Activated naive CD4-positive, alpha-beta T cell treated with anti-CD3 and anti-CD28 coated beads, Interleukin-2, amount 10 ng/mL, durations not matched to agents 7 days and 5 days (primary cell): ENCODE data around the gene RARB.

ENCODE experiments used
- CTCF ChIA-PET: fragments of 350-600 bp; sonication (Branson Sonifier 250); formaldehyde crosslinking; loops from one replicate; lab custom pipeline; 2021; ENCODE audit warnings: antibody characterized with exemption; lab: Charles Lee
- DNase-seq: peaks from one replicate; pipeline ENCODE4 v3.0.0-alpha.2; 2020
- H3K27ac Mint-ChIP-seq: one replicate; pipeline ENCODE4 v1.8.0; 2021; ENCODE audit warnings: mild to moderate bottlenecking, moderate library complexity, mixed read lengths
- H3K27me3 Mint-ChIP-seq: one replicate; pipeline ENCODE4 v1.8.0; 2021; ENCODE audit warnings: mild to moderate bottlenecking, mixed read lengths
- H3K36me3 Mint-ChIP-seq: one replicate; pipeline ENCODE4 v1.8.0; 2021; ENCODE audit warnings: mixed read lengths
- H3K4me1 Mint-ChIP-seq: one replicate; pipeline ENCODE4 v1.8.0; 2021; ENCODE audit warnings: mixed read lengths
- H3K4me3 Mint-ChIP-seq: one replicate; pipeline ENCODE4 v1.8.0; 2021; ENCODE audit warnings: mild to moderate bottlenecking, moderate library complexity, mixed read lengths
- H3K9me3 Mint-ChIP-seq: one replicate; pipeline ENCODE4 v1.8.0; 2021; ENCODE audit warnings: mixed read lengths

The RARB gene

DNA sequence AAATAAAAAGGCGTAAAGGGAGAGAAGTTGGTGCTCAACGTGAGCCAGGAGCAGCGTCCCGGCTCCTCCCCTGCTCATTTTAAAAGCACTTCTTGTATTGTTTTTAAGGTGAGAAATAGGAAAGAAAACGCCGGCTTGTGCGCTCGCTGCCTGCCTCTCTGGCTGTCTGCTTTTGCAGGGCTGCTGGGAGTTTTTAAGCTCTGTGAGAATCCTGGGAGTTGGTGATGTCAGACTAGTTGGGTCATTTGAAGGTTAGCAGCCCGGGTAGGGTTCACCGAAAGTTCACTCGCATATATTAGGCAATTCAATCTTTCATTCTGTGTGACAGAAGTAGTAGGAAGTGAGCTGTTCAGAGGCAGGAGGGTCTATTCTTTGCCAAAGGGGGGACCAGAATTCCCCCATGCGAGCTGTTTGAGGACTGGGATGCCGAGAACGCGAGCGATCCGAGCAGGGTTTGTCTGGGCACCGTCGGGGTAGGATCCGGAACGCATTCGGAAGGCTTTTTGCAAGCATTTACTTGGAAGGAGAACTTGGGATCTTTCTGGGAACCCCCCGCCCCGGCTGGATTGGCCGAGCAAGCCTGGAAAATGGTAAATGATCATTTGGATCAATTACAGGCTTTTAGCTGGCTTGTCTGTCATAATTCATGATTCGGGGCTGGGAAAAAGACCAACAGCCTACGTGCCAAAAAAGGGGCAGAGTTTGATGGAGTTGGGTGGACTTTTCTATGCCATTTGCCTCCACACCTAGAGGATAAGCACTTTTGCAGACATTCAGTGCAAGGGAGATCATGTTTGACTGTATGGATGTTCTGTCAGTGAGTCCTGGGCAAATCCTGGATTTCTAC, at the start of gene RARB:
Gene RARB, plus strand, starts transcription at position 322 of the 847 bp plus-strand sequence. Its CDS starts 469 bp downstream, at position 791.
- Mint-ChIP-seq H3K4me3 (no peak within 1 kb of the TSS), H3K9me3 (no peaks in the 10 kb centered on the region), H3K27me3 (peaks cover 44% of the 10 kb centered on the region), H3K27ac (no peak within 1 kb of the TSS), H3K4me1 (no peaks in the 10 kb centered on the region), H3K36me3 (no peaks in the 10 kb centered on the region)
- CTCF ChIA-PET, result no interaction called here
- no peak for DNase-seq

- Mint-ChIP-seq H3K36me3 (no peaks in the 10 kb centered on the region), H3K4me1 (no peaks in the 10 kb centered on the region), H3K27me3 (no peaks in the 10 kb centered on the region), H3K9me3 (no peaks in the 10 kb centered on the region), H3K4me3 (no peak overlapping the region), H3K27ac (no peak overlapping the region)
- no peak for DNase-seq
- CTCF ChIA-PET, result interaction anchor here (0.7 kb wide), 1 partner anchor 74 kb away, joined by 3 read pairs; no protein-coding TSS in a partner anchor
These were observed 49.2 kb upstream of the RARB start for GRCh38 chr3:25378786-25379311.

GRCh38 chr3:25380222-25380739, 47.8 kb upstream of the RARB start:
- Mint-ChIP-seq H3K36me3 (no peaks in the 10 kb centered on the region), H3K27me3 (no peaks in the 10 kb centered on the region), H3K9me3 (no peaks in the 10 kb centered on the region), H3K4me3 (no peak overlapping the region), H3K27ac (no peak overlapping the region), H3K4me1 (no peaks in the 10 kb centered on the region)
- DNase-seq, result no peak
- CTCF ChIA-PET, result no interaction called here

GRCh38 chr3:25381083-25381482, 47.0 kb upstream of the RARB start:
- CTCF ChIA-PET, result no interaction called here
- no peak overlapping the region for H3K27ac Mint-ChIP-seq
- no peak for DNase-seq
- no peaks in the 10 kb centered on the region for H3K9me3 Mint-ChIP-seq
- no peaks in the 10 kb centered on the region for H3K36me3 Mint-ChIP-seq
- no peaks in the 10 kb centered on the region for H3K4me1 Mint-ChIP-seq
- H3K27me3 Mint-ChIP-seq, result no peaks in the 10 kb centered on the region
- no peak overlapping the region for H3K4me3 Mint-ChIP-seq

GRCh38 chr3:25384471-25384870, 43.6 kb upstream of the RARB start:
- H3K27me3 Mint-ChIP-seq, result no peaks in the 10 kb centered on the region
- CTCF ChIA-PET, result no interaction called here
- no peak overlapping the region for H3K4me3 Mint-ChIP-seq
- H3K4me1 Mint-ChIP-seq, result no peaks in the 10 kb centered on the region
- no peaks in the 10 kb centered on the region for H3K9me3 Mint-ChIP-seq
- no peak for DNase-seq
- no peaks in the 10 kb centered on the region for H3K36me3 Mint-ChIP-seq
- H3K27ac Mint-ChIP-seq, result no peak overlapping the region

DNA sequence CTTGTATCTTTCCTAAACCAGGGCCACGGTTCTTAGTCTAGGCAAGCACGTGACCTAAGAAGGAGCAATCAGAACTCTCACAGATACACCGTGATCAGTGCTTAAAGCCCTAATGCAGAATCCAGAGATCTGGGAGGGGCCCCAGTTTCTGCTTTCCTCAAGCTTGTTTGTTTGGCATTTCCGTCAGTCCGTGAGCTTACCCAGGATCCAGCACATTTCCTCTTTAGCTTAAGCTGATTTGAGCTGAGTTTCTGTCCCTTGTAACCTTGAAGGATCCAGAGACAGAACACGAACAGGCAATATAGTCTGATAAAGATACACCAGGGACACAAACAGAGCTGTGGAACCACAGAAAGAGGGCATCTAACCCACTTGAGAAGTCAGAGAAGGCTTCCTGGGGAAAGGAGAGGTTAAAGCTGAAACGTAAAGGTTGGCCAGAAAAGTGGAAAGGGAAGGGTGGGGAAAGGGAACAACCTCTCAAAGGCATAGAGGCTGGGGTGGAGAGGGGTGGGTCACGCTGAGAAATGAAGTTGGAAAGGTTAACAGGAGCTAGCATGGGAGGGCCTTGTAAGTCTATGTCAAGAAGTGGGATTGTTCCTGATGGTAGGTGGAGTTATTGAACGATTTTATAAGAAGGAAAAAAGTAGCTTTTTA, 42.1 kb upstream of the RARB start:
- Mint-ChIP-seq H3K4me3 (no peak overlapping the region), H3K9me3 (no peaks in the 10 kb centered on the region), H3K36me3 (no peaks in the 10 kb centered on the region), H3K4me1 (no peaks in the 10 kb centered on the region), H3K27me3 (no peaks in the 10 kb centered on the region), H3K27ac (no peak overlapping the region)
- CTCF ChIA-PET, result no interaction called here
- no peak for DNase-seq

DNA sequence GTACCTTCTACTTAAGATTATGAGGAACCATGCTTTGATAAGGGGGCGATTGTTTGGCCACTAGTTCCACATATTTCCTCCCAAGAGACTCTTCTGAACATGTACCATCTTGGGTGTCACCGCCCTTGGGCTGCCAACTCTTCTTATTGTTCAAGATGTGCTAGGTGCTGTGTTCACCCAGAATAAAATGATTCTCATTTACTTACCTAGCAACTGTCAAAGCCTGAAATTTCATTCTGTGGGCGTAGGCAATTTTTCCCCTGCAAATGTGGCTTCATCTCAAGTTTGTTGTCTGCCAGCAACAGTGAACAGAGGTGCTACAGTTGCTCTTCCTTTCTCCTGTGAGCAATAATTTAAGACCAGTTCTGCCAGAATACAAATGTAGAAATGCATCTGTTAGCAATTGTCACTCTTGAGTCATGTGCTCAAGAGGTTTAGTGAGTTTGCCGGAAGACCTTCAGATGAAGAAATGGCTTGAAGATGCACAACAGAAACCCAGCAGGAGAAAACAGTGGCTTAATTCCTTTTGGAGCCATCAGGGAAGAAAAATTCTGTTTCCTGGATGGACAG, 41.3 kb upstream of the RARB start:
- H3K36me3 Mint-ChIP-seq, result no peaks in the 10 kb centered on the region
- no peak for DNase-seq
- no peaks in the 10 kb centered on the region for H3K27me3 Mint-ChIP-seq

GRCh38 chr3:25390605-25391004, 37.5 kb upstream of the RARB start:
- Mint-ChIP-seq H3K4me3 (no peak overlapping the region), H3K36me3 (no peaks in the 10 kb centered on the region), H3K27me3 (no peaks in the 10 kb centered on the region), H3K4me1 (no peaks in the 10 kb centered on the region), H3K27ac (no peak overlapping the region), H3K9me3 (no peaks in the 10 kb centered on the region)
- CTCF ChIA-PET, result no interaction called here
- DNase-seq, result no peak

More for the DNA sequence above, 41.3 kb upstream of the RARB start:
- CTCF ChIA-PET, result no interaction called here
- H3K9me3 Mint-ChIP-seq, result no peaks in the 10 kb centered on the region
- H3K4me3 Mint-ChIP-seq, result no peak overlapping the region
- no peaks in the 10 kb centered on the region for H3K4me1 Mint-ChIP-seq
- no peak overlapping the region for H3K27ac Mint-ChIP-seq

- no peaks in the 10 kb centered on the region for H3K27me3 Mint-ChIP-seq
- no peak overlapping the region for H3K27ac Mint-ChIP-seq
- no peak overlapping the region for H3K4me3 Mint-ChIP-seq
- no peaks in the 10 kb centered on the region for H3K9me3 Mint-ChIP-seq
- DNase-seq, result no peak
- CTCF ChIA-PET, result no interaction called here
- H3K36me3 Mint-ChIP-seq, result no peaks in the 10 kb centered on the region
- H3K4me1 Mint-ChIP-seq, result no peaks in the 10 kb centered on the region
These were observed 31.8 kb upstream of the RARB start for GRCh38 chr3:25396251-25396650.

DNA sequence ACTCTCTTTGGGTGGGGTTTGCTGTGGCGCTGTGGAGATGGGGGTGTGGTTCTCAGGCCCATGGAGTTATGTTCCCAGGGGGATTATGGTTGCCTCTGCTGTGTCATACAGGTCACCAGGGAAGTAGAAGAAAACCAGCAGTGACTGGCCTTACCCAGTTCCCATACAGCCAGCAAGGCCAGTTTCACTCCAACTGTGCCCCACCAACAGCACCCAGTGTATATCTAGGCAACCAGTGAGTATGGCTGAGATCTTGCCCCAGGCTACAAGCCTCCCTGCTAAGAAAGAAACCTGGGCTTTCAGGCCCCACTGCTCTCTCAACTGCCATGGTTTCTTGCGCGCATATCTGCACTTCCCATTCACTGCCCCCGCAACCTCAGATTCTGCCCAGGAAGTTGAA, 31.4 kb upstream of the RARB start:
- DNase-seq, result no peak
- H3K27me3 Mint-ChIP-seq, result no peaks in the 10 kb centered on the region
- CTCF ChIA-PET, result no interaction called here
- H3K9me3 Mint-ChIP-seq, result no peaks in the 10 kb centered on the region
- H3K4me3 Mint-ChIP-seq, result no peak overlapping the region
- no peaks in the 10 kb centered on the region for H3K4me1 Mint-ChIP-seq
- no peak overlapping the region for H3K27ac Mint-ChIP-seq
- H3K36me3 Mint-ChIP-seq, result no peaks in the 10 kb centered on the region

DNA sequence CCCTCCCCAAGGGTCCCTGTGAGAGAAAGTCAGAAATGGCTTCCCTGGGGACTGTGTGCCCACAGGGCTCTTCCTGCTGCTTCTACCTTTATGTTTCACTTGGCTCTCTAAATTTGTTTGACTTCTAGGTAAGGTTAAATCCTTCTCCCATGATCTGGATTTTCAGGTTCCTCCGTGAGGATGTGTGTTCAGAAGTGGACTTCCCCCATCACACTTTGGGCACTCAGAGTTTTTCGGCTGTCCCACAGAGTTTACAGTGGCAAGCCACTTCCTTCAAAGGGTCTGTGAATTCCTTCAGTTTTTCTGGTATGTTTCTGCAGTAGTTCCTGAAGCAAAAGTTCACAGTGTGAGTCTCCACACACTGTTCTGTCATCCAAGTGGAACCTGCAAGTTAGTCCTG, 30.9 kb upstream of the RARB start:
- no peak for DNase-seq
- Mint-ChIP-seq H3K36me3 (no peaks in the 10 kb centered on the region), H3K27me3 (no peaks in the 10 kb centered on the region), H3K4me3 (no peak overlapping the region), H3K9me3 (no peaks in the 10 kb centered on the region), H3K4me1 (no peaks in the 10 kb centered on the region), H3K27ac (no peak overlapping the region)
- CTCF ChIA-PET, result no interaction called here

DNA sequence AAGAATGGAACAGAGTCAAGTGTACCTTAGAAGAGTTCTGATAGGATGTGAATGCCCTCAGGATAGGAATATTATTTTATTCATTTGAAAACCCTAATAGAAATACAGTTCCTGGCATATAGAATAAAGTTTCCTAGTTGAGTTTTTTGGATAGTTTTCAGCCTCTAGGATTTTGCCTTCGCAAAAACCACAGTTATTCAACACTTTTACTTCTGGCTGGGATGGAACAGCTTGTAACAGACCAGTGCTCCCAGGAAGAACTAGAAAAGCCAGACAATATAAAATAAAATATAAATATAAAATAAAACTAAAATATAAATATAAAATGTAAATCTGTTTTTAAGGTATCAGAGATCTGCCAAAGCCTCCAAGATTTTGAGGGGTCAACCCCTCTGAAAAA, 27.5 kb upstream of the RARB start:
- CTCF ChIA-PET, result no interaction called here
- H3K27ac Mint-ChIP-seq, result no peak overlapping the region
- H3K27me3 Mint-ChIP-seq, result no peaks in the 10 kb centered on the region
- no peak for DNase-seq
- H3K36me3 Mint-ChIP-seq, result no peaks in the 10 kb centered on the region
- no peaks in the 10 kb centered on the region for H3K4me1 Mint-ChIP-seq
- no peak overlapping the region for H3K4me3 Mint-ChIP-seq
- H3K9me3 Mint-ChIP-seq, result peaks cover 3% of the 10 kb centered on the region

DNA sequence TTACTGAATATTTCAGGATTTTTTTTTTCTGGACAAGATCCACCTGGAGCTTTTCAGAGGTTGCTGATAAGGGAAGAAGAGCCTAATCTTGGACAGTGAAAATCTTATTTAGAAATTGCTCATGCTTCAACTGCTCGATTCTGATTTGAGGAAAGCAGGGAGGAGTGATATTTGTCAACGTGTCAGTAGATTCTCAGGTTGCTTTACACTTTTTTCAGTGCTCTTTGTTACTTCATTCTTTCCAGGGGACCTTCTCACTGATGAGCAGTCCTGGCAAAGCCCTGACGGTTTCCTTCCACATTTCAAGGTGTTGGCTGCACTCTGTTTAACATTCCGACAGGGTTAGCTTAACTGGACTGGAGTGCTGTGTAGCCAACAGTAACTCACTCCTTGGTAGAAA, 24.1 kb upstream of the RARB start:
- no peak for DNase-seq
- peaks cover 3% of the 10 kb centered on the region for H3K9me3 Mint-ChIP-seq
- H3K36me3 Mint-ChIP-seq, result no peaks in the 10 kb centered on the region
- H3K4me1 Mint-ChIP-seq, result no peaks in the 10 kb centered on the region
- no peaks in the 10 kb centered on the region for H3K27me3 Mint-ChIP-seq
- H3K27ac Mint-ChIP-seq, result no peak overlapping the region
- H3K4me3 Mint-ChIP-seq, result no peak overlapping the region
- CTCF ChIA-PET, result no interaction called here

GRCh38 chr3:25404569-25404968, 23.5 kb upstream of the RARB start:
- Mint-ChIP-seq H3K9me3 (peaks cover 3% of the 10 kb centered on the region), H3K4me3 (no peak overlapping the region), H3K27ac (no peak overlapping the region), H3K36me3 (no peaks in the 10 kb centered on the region), H3K27me3 (no peaks in the 10 kb centered on the region), H3K4me1 (no peaks in the 10 kb centered on the region)
- no peak for DNase-seq
- CTCF ChIA-PET, result no interaction called here
